Peyer's patch (tissue), 4 donors: ENCODE measurements around the gene SEMA3D.

Experiments
- CTCF ChIP-seq, 6 experiments: fragments of 450-650 bp in 4 of 6; fragments of 200-600 bp in 2 of 6; sonication (generic) in 1 of 6; IDR thresholded peaks; one replicate each; pipeline ENCODE4 v1.5.1; 2017 to 2019; ENCODE audit warnings: antibody characterized with exemption in 6 of 6, mild to moderate bottlenecking in 3 of 6, moderate library complexity in 1 of 6
- POLR2A ChIP-seq, 2 donors: fragments of 450-650 bp; IDR thresholded peaks; one replicate each; pipeline ENCODE4 v1.5.1; 2017; ENCODE audit warnings: antibody characterized with exemption in 2 of 2, mild to moderate bottlenecking in 2 of 2, moderate library complexity in 2 of 2

- TF ChIP-seq CTCF (IDR thresholded peaks at IDR 0.05) (no peak), POLR2A (IDR thresholded peaks at IDR 0.05) (no peak)
Measured at GRCh38 chr7:85067371-85067770, 119.5 kb downstream of the SEMA3D start.
